ENCODE data around the gene FSTL4. TPM values are rescaled to one million over a fixed set of nuclear protein-coding genes. Genes with fewer than 3 reads are reported as not detected.

FSTL4 gene
- total and polyA plus RNA-seq, 2 of the 4 experiments (the other 2 are of a cell fraction), result 0.18 TPM; not detected in 1

- Histone ChIP-seq H3K9me3 (ENCODE audit: control insufficient read depth, insufficient read depth, low read length) (no peaks in the 10 kb centered on the region), H3K4ac (ENCODE audit: low read depth, low read length) (no peak overlapping the region), H3K79me1 (ENCODE audit: low read depth in 1 of 2, low read length in 2 of 2) (no peaks in the 10 kb centered on the region), H2BK20ac (ENCODE audit: low read depth, low read length) (no peak overlapping the region), H4K5ac (ENCODE audit: low read depth, low read length) (no peak overlapping the region), H3K9ac (ENCODE audit: low read depth, low read length) (no peak overlapping the region), H3K9me1 (ENCODE audit: insufficient read depth, low read length) (no peaks in the 10 kb centered on the region), H3K23ac (ENCODE audit: low read depth, low read length) (no peak overlapping the region), H3K56ac (ENCODE audit: extremely low read depth, insufficient read depth, low read length) (no peak overlapping the region), H3K27ac (ENCODE audit: insufficient read depth, low read length) (no peak overlapping the region), H3K27me3 (ENCODE audit: control insufficient read depth, insufficient read depth, low read length) (peaks cover 2% of the 10 kb centered on the region; the same call in 1 of the 2 replicates), H4K91ac (ENCODE audit: insufficient read depth, low read depth, low read length) (no peak overlapping the region), H3K4me2 (ENCODE audit: low read depth, low read length) (no peak overlapping the region), H3K18ac (ENCODE audit: low read depth, low read length) (no peak overlapping the region), H2AFZ (replicated peaks; ENCODE audit: low read length, poor library complexity) (no peak overlapping the region), H4K20me1 (ENCODE audit: insufficient read depth, low read length) (no peaks in the 10 kb centered on the region), H2BK15ac (ENCODE audit: low read depth, low read length) (no peak overlapping the region), H3K4me3 (ENCODE audit: insufficient read depth, low read depth, low read length) (no peak overlapping the region), H2BK5ac (ENCODE audit: low read depth, low read length, poor library complexity, severe bottlenecking) (no peak overlapping the region), H2BK120ac (ENCODE audit: low read depth, low read length) (no peak overlapping the region), H4K8ac (ENCODE audit: low read depth in 2 of 2, low read length in 2 of 2) (no peak overlapping the region), H3K14ac (replicated peaks; ENCODE audit: low read depth, low read length) (no peak overlapping the region), H2AK5ac (ENCODE audit: low read depth, low read length) (no peak overlapping the region), H3K4me1 (ENCODE audit: control insufficient read depth, insufficient read depth, low read length) (no peaks in the 10 kb centered on the region), H2AK9ac (replicated peaks; ENCODE audit: low read depth, low read length, poor library complexity) (no peak overlapping the region), H3K36me3 (ENCODE audit: control insufficient read depth, insufficient read depth, low read length) (no peaks in the 10 kb centered on the region)
- TF ChIP-seq CTCF (conservative IDR thresholded peaks at IDR 0.05; ENCODE audit: low read depth, low read length) (no peak), MAFK (IDR thresholded peaks at IDR 0.05; ENCODE audit: low read depth, low read length) (no peak), BHLHE40 (IDR thresholded peaks at IDR 0.05; ENCODE audit: low read depth, low read length) (no peak), RCOR1 (IDR thresholded peaks at IDR 0.05; ENCODE audit: insufficient replicate concordance, low read length) (no peak), CEBPB (IDR thresholded peaks at IDR 0.05; ENCODE audit: low read depth, low read length) (no peak), CHD1 (IDR thresholded peaks at IDR 0.05; ENCODE audit: low read depth, low read length) (no peak), SMC3 (IDR thresholded peaks at IDR 0.05; ENCODE audit: low read depth, low read length) (no peak), MXI1 (IDR thresholded peaks at IDR 0.05; ENCODE audit: borderline replicate concordance, low read depth, low read length) (no peak), RAD21 (IDR thresholded peaks at IDR 0.05; ENCODE audit: low read length) (no peak), FOS (IDR thresholded peaks at IDR 0.05; ENCODE audit: low read depth, low read length) (no peak), POLR2A (IDR thresholded peaks at IDR 0.05; ENCODE audit: low read depth, low read length) (no peak), RFX5 (IDR thresholded peaks at IDR 0.05; ENCODE audit: low read depth, low read length) (no peak), MAZ (IDR thresholded peaks at IDR 0.05; ENCODE audit: borderline replicate concordance, low read depth, low read length) (no peak), ELK1 (IDR thresholded peaks at IDR 0.05; ENCODE audit: borderline replicate concordance, low read depth, low read length) (no peak), NFE2L2 (IDR thresholded peaks at IDR 0.05; ENCODE audit: low read depth, low read length) (no peak)
- TF ChIP-seq, protein P1, sequence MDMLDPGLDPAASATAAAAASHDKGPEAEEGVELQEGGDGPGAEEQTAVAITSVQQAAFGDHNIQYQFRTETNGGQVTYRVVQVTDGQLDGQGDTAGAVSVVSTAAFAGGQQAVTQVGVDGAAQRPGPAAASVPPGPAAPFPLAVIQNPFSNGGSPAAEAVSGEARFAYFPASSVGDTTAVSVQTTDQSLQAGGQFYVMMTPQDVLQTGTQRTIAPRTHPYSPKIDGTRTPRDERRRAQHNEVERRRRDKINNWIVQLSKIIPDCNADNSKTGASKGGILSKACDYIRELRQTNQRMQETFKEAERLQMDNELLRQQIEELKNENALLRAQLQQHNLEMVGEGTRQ (IDR thresholded peaks at IDR 0.05; ENCODE audit: low read depth, low read length), result no peak
- intact Hi-C loops (cut with micrococcal nuclease), result no loop called here
- no TSS peak for BruUV-seq (replicated peaks)
- ChIA-PET POLR2A (ENCODE audit: unreplicated experiment) (no interaction called here), CTCF (no interaction called here)
- WGBS, 2 experiments (ENCODE audit: extremely low coverage in 2 of 2, insufficient read length in 1 of 2), result no CpG with 5 or more reads among the region's 6 CpGs
- ATAC-seq (ENCODE audit: low read depth) (no peak), DNase-seq (no peak)
- in situ Hi-C loops (cut with MboI; ENCODE audit: low sequenced_read_pairs), result no loop called here
- dilution Hi-C loops (cut with HindIII; ENCODE audit: low sequenced_read_pairs, unreplicated experiment), result no loop called here
These were observed 99.4 kb downstream of the FSTL4 start for GRCh38 chr5:133512896-133513295.

All from IMR-90 (cell line).